ENCODE measurements around the gene KLHL13.

- TF ChIP-seq EZH2 (IDR thresholded peaks at IDR 0.05; ENCODE audit: insufficient read depth, poor library complexity, severe bottlenecking) (no peak), EZH2phosphoT487 (IDR thresholded peaks at IDR 0.05; ENCODE audit: insufficient read depth, low read depth) (no peak)
Observed at GRCh38 chrX:118128724-118129123, 12.1 kb upstream of the KLHL13 start.
